GM06990 (cell line): ENCODE measurements around the gene SUGCT.

Experiments used
- DNase-seq: peaks from one replicate; pipeline ENCODE4 v3.0.0-alpha.2; 2011; ENCODE audit not compliant: insufficient read length; ENCODE audit errors: extremely low read depth
- H3K27me3 ChIP-seq: replicated peaks from 2 replicates; pipeline ENCODE4 v1.6.0; 2011; ENCODE audit warnings: low read length; ENCODE audit not compliant: control insufficient read depth, insufficient read depth
- H3K36me3 ChIP-seq: 2 replicates; pipeline ENCODE4 v1.5.1; 2011; ENCODE audit warnings: low read length; ENCODE audit not compliant: control insufficient read depth, insufficient read depth
- H3K4me3 ChIP-seq: replicated peaks from 2 replicates; pipeline ENCODE4 v1.5.1; 2011; ENCODE audit warnings: low read depth, mild to moderate bottlenecking, control low read depth, low read length
- CTCF ChIP-seq: IDR thresholded peaks from 2 replicates; pipeline ENCODE4 v1.5.1; 2011; ENCODE audit warnings: low read length, control low read depth, mild to moderate bottlenecking, inconsistent platforms; ENCODE audit not compliant: insufficient read depth, poor library complexity, severe bottlenecking

Gene SUGCT

GRCh38 chr7:40810274-40810673 lies 675.5 kb downstream of the SUGCT start:
- no peaks in the 10 kb centered on the region for H3K27me3 ChIP-seq
- no peak for TF ChIP-seq CTCF
- no peak for DNase-seq
- no peaks in the 10 kb centered on the region for H3K36me3 ChIP-seq
- H3K4me3 ChIP-seq, result no peak overlapping the region

- no peaks in the 10 kb centered on the region for H3K36me3 ChIP-seq
- TF ChIP-seq CTCF, result no peak
- no peak overlapping the region for H3K4me3 ChIP-seq
- DNase-seq, result no peak
- H3K27me3 ChIP-seq, result no peaks in the 10 kb centered on the region
These were observed 676.9 kb downstream of the SUGCT start for GRCh38 chr7:40811666-40812065.

- no peak for TF ChIP-seq CTCF
- Histone ChIP-seq H3K4me3 (no peak overlapping the region), H3K36me3 (no peaks in the 10 kb centered on the region), H3K27me3 (no peaks in the 10 kb centered on the region)
- no peak for DNase-seq
These were observed 680.2 kb downstream of the SUGCT start for GRCh38 chr7:40815022-40815421.

GRCh38 chr7:40815512-40815911 lies 680.7 kb downstream of the SUGCT start:
- no peaks in the 10 kb centered on the region for H3K27me3 ChIP-seq
- no peak overlapping the region for H3K4me3 ChIP-seq
- no peak for DNase-seq
- TF ChIP-seq CTCF, result no peak
- no peaks in the 10 kb centered on the region for H3K36me3 ChIP-seq

GRCh38 chr7:40822861-40823260 lies 688.1 kb downstream of the SUGCT start:
- TF ChIP-seq CTCF, result no peak
- no peaks in the 10 kb centered on the region for H3K27me3 ChIP-seq
- no peaks in the 10 kb centered on the region for H3K36me3 ChIP-seq
- no peak overlapping the region for H3K4me3 ChIP-seq
- no peak for DNase-seq

GRCh38 chr7:40824461-40824860 lies 689.7 kb downstream of the SUGCT start:
- DNase-seq, result no peak
- TF ChIP-seq CTCF, result no peak
- H3K4me3 ChIP-seq, result no peak overlapping the region
- no peaks in the 10 kb centered on the region for H3K27me3 ChIP-seq
- H3K36me3 ChIP-seq, result no peaks in the 10 kb centered on the region
